ENCODE measurements around the gene ZNF268.
"Not testable (repeated sequence)": the region's sequence is repeated elsewhere in the genome, so short reads cannot be mapped to it uniquely, and the experiment has no call there.

ZNF268 gene

DNA sequence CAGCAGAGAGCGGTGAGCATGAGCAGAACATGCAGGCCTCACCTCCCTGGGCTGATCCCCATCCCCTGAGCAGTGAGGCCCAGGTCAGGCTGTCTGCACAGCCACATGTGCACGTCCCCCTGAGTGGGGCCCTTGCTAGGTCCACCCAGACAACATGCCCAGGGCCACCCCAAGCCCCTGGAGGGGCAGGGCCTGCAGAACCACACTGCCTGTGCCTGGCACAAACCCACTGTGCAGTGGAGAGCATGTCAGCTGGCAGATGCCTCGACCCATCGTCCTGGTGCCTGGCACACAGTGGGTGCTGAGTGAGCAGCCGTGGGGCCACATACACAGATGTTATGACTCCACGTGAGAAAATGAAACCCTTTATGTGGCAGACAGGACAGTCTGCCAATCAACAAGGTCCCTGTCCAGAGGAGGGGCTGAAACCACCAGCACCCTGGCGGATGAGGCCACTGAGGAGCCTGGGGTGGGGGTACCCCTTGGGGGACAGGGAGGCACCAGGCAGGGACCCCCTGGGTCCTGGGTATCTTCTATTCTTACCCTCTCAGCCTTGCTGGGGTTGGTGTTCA, 46.1 kb downstream of the ZNF268 start:
- no peak for DNase-seq (ENCODE audit: low spot score)

DNA sequence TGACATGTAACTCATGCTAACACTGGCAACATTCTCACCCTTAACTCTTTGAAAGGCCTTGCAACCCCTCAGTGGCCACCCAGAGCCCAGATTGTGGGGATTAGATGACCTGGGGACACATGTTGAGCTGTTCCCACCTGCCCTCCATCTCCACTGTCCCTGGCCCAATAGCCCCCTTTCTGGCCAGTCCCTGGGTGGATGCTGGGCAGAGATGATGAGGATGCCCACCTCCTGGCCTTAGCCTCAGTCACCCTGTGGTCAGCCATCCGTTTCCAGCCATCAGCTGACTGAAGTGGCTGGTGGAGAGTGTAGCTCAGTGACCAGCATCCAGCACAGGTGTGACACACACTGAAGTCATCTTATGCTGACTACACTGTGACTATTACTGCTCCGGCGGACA, 49.7 kb downstream of the ZNF268 start:
- DNase-seq (ENCODE audit: low spot score) = no peak

DNA sequence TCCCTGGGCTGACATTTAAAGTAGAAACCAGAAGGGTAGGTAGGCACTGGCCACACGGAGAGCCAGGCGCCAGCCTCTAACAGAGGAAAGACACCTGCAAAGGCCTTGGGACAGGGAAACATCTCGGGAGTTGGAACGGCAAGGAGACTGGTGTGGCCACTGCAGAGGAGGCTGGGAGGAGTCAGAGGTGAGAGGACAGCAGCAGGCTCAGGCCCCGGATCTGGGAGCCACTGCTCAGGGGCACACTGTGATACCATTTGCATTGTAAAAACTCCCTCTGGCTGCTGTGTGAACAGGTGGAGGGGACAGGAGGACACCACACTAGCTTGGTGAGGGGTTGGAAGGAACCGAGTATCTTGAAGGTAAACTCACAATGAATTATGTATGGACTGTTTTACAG, 51.7 kb downstream of the ZNF268 start:
- DNase-seq (ENCODE audit: low spot score) = no peak

DNA sequence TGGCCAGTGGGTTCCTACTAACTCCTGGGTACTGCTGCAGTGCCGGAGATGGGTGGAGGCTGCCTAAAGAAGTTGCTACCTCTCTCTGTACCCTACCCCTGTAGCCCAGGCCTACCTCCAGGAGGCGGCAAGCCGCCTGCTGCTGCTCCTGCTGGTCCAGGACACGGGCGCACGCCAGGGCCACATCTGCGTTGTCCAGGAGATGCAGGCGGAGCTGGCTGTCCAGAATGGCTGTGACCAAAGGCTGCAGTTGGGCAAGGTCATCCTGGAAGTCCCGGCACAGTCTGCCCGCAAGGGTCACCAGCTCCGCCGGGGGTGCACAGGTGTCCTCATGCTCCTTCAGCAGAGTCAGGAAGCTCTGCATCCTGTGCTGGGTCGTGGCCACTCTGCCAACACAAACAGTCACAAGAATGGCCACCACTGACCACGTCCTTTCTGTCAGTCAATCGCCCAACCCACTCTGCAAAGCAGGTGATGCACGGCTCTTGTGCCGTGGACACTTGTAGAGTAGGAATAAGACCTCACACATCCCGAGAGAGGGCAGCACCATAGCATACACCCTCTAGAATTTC, 52.8 kb downstream of the ZNF268 start:
- no peak for DNase-seq (ENCODE audit: low spot score)

DNA sequence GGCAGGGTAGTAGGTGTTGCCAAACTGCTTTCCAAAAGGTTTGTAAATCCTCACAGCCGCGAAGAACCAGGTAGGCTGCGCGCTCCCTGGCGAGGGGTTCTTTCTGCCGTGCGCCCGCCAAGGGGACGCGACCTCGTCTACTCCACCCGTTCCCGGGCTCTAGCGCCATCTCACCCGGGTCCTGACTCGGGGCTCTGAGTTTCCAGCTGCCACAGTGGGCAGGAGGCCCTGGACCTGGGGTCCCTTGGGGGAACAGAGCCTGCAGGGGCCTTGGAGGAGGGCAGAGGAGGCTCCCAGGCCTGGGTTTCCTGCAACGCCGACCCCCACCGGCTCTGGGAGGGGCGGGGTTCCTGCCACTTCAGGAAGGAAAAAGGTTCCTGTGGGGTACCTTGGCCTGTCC, 53.7 kb downstream of the ZNF268 start:
- no peak for DNase-seq (ENCODE audit: low spot score)

DNA sequence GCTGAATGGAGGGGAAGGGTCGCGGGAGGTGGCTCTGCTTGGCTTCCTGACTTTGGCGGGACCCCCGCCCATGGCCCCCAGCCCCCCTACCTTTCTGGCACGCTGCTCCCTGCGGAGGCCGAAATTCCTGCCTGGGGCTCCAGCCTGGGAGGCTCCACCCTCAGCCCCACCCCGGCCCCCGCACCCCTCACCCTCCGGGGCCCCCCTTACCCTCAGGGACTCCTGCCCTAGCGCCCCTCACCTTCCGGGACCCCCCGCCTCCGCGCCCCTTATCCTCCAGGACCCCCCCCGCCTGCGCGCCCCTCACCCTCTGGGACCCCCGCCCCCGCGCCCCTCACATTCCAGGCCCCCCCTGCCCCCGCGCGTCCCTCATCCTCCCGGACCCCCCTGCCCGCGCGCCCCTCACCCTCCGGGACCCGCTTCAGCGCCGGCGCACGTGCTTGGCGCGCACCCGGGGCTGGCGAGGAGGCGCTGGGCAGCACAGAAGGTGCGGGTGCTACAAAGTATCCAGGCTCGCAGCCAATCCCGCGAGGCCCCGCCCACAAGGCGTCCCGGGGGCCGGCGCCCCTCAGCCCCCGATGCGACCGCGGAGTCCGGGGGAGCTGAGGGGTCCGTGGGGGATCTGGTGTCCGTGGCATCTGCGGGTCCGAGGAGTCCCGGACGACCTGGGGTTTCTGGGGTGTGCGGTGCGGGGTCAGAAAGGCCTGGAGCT, 54.3 kb downstream of the ZNF268 start, which contains the start of gene ANHX:
Gene ANHX, minus strand, starts transcription at position 477 of the 712 bp plus-strand sequence. CDS start 1,521 bp downstream, outside the sequence.
- no peak for DNase-seq (ENCODE audit: low spot score)

DNA sequence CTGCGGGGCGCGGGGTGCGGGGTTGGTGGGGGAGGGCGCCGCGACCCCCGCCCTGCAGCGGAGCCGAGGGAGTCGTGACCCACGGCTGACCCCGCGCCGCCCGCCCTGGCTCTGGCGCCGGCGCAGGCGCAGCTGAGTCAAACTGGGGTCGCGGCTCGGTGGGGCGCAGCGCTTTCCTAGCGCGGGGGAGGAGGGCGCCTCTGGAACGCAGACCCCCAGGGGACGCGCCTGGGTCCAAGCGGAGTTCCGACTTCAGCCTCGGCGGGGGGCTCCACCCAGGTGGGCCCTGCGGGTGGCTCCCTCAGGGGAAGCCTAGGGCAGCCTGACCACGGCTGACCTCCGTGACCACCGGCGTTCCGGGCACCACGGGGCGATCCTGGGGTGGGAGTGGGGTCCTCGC, 54.8 kb downstream of the ZNF268 start:
- no peak for DNase-seq (ENCODE audit: low spot score)

DNA sequence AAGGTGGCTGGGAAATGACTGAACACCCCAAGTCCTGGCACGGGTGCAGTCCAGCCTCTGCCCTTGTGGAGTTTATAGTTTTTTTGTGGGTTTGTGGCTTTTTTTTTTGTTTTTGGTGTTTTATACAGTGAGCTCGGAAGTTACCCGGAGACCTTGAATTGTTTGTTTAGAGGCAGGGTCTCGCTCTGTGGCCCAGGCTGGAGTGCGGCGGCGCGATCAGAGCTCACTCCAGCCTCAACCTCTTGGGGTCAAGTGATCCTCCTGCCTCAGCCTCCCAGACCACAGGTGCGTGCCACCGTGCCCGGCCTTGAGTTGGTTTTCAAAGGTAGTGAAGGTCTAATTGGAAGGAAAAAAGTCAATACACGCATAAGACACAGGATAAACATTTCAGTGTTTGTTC, 55.3 kb downstream of the ZNF268 start:
- no peak for DNase-seq (ENCODE audit: low spot score)

DNA sequence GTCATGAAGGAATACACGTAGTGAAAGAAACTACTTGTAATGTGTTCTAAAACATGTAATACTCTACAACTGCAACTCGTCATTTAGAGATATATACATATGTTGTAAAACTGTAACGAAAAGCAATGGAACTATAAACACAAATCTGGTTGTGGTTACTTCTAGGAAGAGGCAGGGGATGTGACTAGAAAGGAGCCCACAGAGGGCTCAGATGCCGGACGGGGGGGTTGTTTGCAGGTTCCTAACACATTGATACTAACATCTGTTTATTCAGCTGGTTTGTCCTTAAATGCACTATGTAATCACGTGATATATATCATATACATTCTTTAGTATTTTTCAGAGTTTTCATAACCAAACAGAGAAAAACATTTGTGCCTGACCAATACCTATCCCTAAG, 70.4 kb downstream of the ZNF268 start:
- DNase-seq (ENCODE audit: low spot score) = no peak

DNA sequence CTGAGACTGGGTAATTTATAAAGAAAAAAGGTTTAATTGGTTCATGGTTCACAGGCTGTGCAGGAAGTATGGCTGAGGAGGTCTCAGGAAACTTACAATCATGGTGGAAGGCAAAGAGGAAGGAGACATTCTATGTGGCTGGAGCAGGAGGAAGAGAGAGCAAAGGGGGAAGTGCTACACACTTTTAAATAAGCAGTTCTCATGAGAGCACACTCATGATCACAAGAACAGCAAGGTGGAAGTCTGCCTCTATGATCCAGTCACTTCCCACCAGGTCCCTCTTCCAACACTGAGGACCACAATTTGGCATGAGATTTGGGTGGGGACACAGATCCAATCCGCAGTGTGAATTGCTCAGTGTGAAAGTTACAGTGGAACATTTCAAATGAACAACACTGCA, 74.5 kb downstream of the ZNF268 start:
- DNase-seq (ENCODE audit: low spot score) = not testable (repeated sequence)

DNA sequence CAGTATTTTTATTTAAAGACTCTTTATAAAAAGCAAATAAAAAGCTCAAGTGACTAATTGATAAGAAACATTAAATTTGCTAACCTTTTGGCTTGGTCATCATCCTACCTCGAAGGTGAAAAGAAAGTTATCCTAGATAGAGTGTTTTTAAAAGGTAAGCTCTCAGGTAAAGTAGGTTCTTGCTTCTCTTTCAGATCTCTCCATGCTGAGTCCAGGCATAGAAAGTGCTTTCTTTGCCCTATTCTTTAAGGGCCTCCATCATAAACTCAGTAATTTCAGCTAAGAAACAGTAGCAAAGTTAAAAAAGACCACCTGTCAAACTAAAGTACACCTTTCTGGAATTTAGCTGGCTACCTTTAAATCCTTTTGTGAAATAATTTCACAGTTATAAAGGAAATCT, 75.0 kb downstream of the ZNF268 start:
- DNase-seq (ENCODE audit: low spot score) = no peak

DNA sequence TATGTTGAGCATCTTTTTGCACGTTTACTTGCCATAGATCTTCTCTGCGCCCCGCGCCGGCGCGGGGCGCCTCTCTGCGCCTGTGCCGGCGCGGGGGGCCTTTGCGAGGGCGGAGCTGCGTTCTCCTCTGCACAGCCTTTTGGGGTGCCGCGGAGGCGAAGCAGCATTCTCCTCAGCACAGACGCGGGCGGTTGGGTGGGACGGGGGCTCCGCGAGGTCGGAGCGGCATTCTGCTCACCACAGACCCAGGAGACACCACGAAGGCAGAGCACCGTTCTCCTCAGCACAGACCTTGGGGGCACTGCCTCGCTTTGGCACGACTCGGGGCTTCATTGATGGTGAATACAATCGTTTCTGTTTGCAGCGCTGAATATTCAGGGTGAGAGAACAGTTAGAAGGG, 82.9 kb downstream of the ZNF268 start:
- no peak for DNase-seq (ENCODE audit: low spot score)
